ENCODE data around the gene HPSE2.

- TF ChIP-seq EZH2 (IDR thresholded peaks at IDR 0.05) (no peak), POLR2AphosphoS5 (IDR thresholded peaks at IDR 0.05; ENCODE audit: borderline replicate concordance, low read depth, low read length) (no peak)
Measured at GRCh38 chr10:99234041-99234790, 1.4 kb downstream of the HPSE2 start.
